SU-DHL-6 (cell line): ENCODE data around the gene LOXL4.

Source experiments
- H2AFZ ChIP-seq: fragments of 200-600 bp; sonication (generic); 2 replicates; pipeline ENCODE4 v1.6.1; 2014; ENCODE audit warnings: low read depth, mild to moderate bottlenecking, moderate library complexity, mixed read lengths, antibody characterized with exemption, low read length; ENCODE audit not compliant: severe bottlenecking
- H3F3A ChIP-seq: fragments of 200-600 bp; shearing (Covaris generic); 2 replicates; pipeline ENCODE4 v1.6.0; 2016; ENCODE audit warnings: antibody characterized with exemption, mild to moderate bottlenecking; ENCODE audit not compliant: insufficient read depth
- H3K27ac ChIP-seq: fragments of 200-600 bp; sonication (generic); 2 replicates; pipeline ENCODE4 v1.5.1; 2016; ENCODE audit warnings: low read depth, mild to moderate bottlenecking, low read length, moderate library complexity, mixed read lengths
- H3K27me3 ChIP-seq: fragments of 200-600 bp; sonication (generic), shearing (Covaris generic); 2 replicates; pipeline ENCODE4 v1.6.0; 2014; ENCODE audit warnings: mild to moderate bottlenecking, low read length
- H3K36me3 ChIP-seq: fragments of 200-600 bp; sonication (generic); 2 replicates; pipeline ENCODE4 v1.6.1; 2014; ENCODE audit warnings: mild to moderate bottlenecking, low read length, mixed read lengths
- H3K4me2 ChIP-seq: fragments of 300-600, 200-600 bp; shearing (Covaris generic), sonication (generic); 2 replicates; pipeline ENCODE4 v1.6.0; 2014; ENCODE audit warnings: low read length, low read depth, mild to moderate bottlenecking; ENCODE audit not compliant: poor library complexity, severe bottlenecking
- H3K4me3 ChIP-seq: fragments of 200-600 bp; sonication (generic); 2 replicates; pipeline ENCODE4 v1.5.1; 2014; ENCODE audit warnings: antibody characterized with exemption, low read length, mild to moderate bottlenecking, mixed read lengths; ENCODE audit not compliant: insufficient read depth, poor library complexity, severe bottlenecking
- H3K79me2 ChIP-seq: fragments of 200-600 bp; sonication (generic); 2 replicates; pipeline ENCODE4 v1.6.1; 2014; ENCODE audit warnings: mild to moderate bottlenecking, low read length, moderate library complexity; ENCODE audit not compliant: insufficient read depth
- H3K9ac ChIP-seq: fragments of 200-600 bp; sonication (generic); 2 replicates; pipeline ENCODE4 v1.7.0; 2014; ENCODE audit warnings: mild to moderate bottlenecking, low read length
- H3K9me2 ChIP-seq: fragments of 200-600 bp; sonication (generic); replicated peaks from 2 replicates; pipeline ENCODE4 v1.6.1; 2014; ENCODE audit warnings: low read length; ENCODE audit not compliant: insufficient read depth
- H3K9me3 ChIP-seq: fragments of 200-600 bp; sonication (generic); 2 replicates; pipeline ENCODE4 v1.6.1; 2014; ENCODE audit warnings: low read length, mixed read lengths; ENCODE audit not compliant: insufficient read depth
- H4K20me1 ChIP-seq: fragments of 200-600 bp; sonication (generic); 2 replicates; pipeline ENCODE4 v1.6.1; 2014; ENCODE audit warnings: low read depth, mild to moderate bottlenecking, antibody characterized with exemption, low read length, moderate library complexity, mixed read lengths
- EZH2phosphoT487 ChIP-seq: fragments of 200-600 bp; sonication (generic), shearing (Covaris generic); conservative IDR thresholded peaks from 2 replicates; pipeline ENCODE4 v1.6.1; 2018; ENCODE audit warnings: mild to moderate bottlenecking, antibody characterized with exemption, low read length, moderate library complexity, mixed read lengths
- TF ChIP-seq, protein P1 (sequence below): fragments of 200-600 bp; sonication (generic); IDR thresholded peaks from one replicate; pipeline ENCODE4 v1.5.1; 2017; ENCODE audit warnings: antibody characterized with exemption, mild to moderate bottlenecking, low read length, moderate library complexity; ENCODE audit not compliant: insufficient read depth, poor library complexity, severe bottlenecking

The LOXL4 gene

DNA sequence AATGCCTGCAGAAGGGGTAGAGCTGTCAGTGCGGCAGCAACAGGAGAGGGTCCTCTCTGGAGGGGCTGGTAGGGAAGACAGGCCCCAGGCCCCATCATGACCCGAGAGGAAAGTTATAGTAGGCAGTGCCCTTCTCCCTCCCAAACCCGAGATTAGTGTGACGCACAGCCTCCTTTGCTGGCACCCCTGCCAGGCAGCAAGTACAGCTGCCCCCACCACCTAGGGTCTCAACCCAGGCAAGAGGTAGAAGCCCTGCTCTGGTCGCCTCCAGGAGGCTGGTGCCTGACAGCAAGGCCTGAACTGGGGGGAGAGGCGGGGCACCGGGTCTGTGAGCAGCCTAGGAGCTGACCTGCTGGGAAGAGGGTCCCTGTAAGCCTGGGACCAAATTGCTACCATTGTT lies 15.5 kb downstream of the LOXL4 start:
- TF ChIP-seq, protein P1, sequence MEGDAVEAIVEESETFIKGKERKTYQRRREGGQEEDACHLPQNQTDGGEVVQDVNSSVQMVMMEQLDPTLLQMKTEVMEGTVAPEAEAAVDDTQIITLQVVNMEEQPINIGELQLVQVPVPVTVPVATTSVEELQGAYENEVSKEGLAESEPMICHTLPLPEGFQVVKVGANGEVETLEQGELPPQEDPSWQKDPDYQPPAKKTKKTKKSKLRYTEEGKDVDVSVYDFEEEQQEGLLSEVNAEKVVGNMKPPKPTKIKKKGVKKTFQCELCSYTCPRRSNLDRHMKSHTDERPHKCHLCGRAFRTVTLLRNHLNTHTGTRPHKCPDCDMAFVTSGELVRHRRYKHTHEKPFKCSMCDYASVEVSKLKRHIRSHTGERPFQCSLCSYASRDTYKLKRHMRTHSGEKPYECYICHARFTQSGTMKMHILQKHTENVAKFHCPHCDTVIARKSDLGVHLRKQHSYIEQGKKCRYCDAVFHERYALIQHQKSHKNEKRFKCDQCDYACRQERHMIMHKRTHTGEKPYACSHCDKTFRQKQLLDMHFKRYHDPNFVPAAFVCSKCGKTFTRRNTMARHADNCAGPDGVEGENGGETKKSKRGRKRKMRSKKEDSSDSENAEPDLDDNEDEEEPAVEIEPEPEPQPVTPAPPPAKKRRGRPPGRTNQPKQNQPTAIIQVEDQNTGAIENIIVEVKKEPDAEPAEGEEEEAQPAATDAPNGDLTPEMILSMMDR: no peak
- TF ChIP-seq EZH2phosphoT487: no peak
- Histone ChIP-seq H2AFZ (no peak overlapping the region), H3K79me2 (no peaks in the 10 kb centered on the region), H4K20me1 (no peaks in the 10 kb centered on the region), H3K9ac (no peak overlapping the region), H3K9me3 (no peaks in the 10 kb centered on the region), H3K4me3 (no peak overlapping the region), H3K27me3 (no peaks in the 10 kb centered on the region), H3F3A (no peaks in the 10 kb centered on the region), H3K9me2 (no peaks in the 10 kb centered on the region), H3K36me3 (no peaks in the 10 kb centered on the region), H3K4me2 (no peak overlapping the region), H3K27ac (no peak overlapping the region)

DNA sequence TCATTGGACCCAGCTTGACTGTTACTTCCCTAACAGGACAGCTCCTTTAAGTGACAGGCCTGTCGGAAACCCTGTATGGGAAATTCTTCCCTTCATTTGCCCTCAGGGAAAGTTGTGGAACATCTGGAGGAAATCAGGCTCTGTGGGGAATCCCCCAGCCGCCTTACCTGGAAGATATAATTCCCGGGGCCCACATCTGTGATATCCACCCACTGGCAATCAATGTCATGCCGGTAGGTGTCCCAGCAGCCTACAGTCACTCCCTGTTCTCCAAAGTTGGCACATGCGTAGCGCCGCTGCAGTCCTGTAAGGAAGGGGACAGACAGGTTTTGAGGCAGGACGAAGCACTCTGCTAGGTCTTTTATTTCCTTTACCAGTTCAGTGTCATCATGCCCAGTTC lies 16.6 kb downstream of the LOXL4 start:
- Histone ChIP-seq H3K9ac (no peak overlapping the region), H3K9me2 (no peaks in the 10 kb centered on the region), H3K9me3 (no peaks in the 10 kb centered on the region), H3K27ac (no peak overlapping the region), H3K79me2 (no peaks in the 10 kb centered on the region), H3K4me3 (no peak overlapping the region), H3K36me3 (peaks cover 9% of the 10 kb centered on the region), H2AFZ (no peak overlapping the region), H3F3A (no peaks in the 10 kb centered on the region), H3K4me2 (no peak overlapping the region), H3K27me3 (no peaks in the 10 kb centered on the region), H4K20me1 (no peaks in the 10 kb centered on the region)
- TF ChIP-seq, protein P1: no peak
- no peak for TF ChIP-seq EZH2phosphoT487

DNA sequence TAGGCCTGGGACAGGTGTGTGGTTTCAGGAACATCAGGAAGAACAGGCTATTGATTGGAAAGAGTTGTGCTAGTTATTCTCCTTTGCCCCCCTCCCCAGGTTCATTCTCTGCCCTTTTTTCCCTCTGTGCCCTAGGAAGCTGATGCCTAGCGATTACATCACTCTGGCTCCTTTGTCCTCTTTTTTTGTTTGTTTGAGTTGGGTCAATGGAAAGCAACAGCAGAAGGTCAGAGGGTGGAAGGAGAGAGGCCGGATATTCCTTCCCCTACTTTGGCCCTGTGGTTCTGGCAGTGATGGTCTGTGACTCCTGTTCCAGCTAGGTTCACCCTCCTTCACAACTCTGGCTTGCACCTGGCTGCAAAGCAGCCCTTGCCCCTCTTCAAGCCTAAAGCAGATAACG lies 18.9 kb downstream of the LOXL4 start:
- H3K9me2 ChIP-seq: no peaks in the 10 kb centered on the region
- no peak overlapping the region for H3K4me2 ChIP-seq
- no peak overlapping the region for H3K9ac ChIP-seq
- no peaks in the 10 kb centered on the region for H4K20me1 ChIP-seq
- no peaks in the 10 kb centered on the region for H3K27me3 ChIP-seq
- no peaks in the 10 kb centered on the region for H3K79me2 ChIP-seq
- H2AFZ ChIP-seq: no peak overlapping the region
- no peaks in the 10 kb centered on the region for H3K9me3 ChIP-seq
- H3K4me3 ChIP-seq: no peak overlapping the region
- no peaks in the 10 kb centered on the region for H3F3A ChIP-seq
- H3K27ac ChIP-seq: no peak overlapping the region
- H3K36me3 ChIP-seq: peaks cover 26% of the 10 kb centered on the region
- TF ChIP-seq EZH2phosphoT487: no peak
- TF ChIP-seq, protein P1: no peak
